AG04450 (cell line): ENCODE data around the gene DNMT3A. TPM values are rescaled to one million over a fixed set of nuclear protein-coding genes. Genes with fewer than 3 reads are reported as not detected.

Experiments used
- CTCF ChIA-PET: fragments of 300-600, 350-600 bp; formaldehyde crosslinking; extraction: SDS; loops from one replicate; lab custom pipeline; 2022; ENCODE audit warnings: antibody characterized with exemption, inconsistent platforms; lab: Charles Lee
- POLR2A ChIA-PET: fragments of 350-600 bp; formaldehyde crosslinking; extraction: SDS; loops from one replicate; lab custom pipeline; 2021; ENCODE audit warnings: antibody characterized with exemption, inconsistent platforms; lab: Yijun Ruan, JAX
- DNase-seq: peaks from one replicate; pipeline ENCODE4 v3.0.0-alpha.2; 2011; ENCODE audit warnings: low read depth, low spot score
- H3K27ac ChIP-seq: one replicate; pipeline ENCODE4 v1.5.1; 2012; ENCODE audit warnings: low read depth, low read length, control low read depth
- H3K27me3 ChIP-seq: one replicate; pipeline ENCODE4 v1.6.0; 2012; ENCODE audit warnings: low read length; ENCODE audit not compliant: control insufficient read depth, insufficient read depth
- H3K4me3 ChIP-seq: 2 replicates; pipeline ENCODE4 v1.5.1; 2011; ENCODE audit warnings: mild to moderate bottlenecking, low read depth, low read length, control low read depth
- H3K9me3 ChIP-seq: 2 replicates; pipeline ENCODE4 v1.5.1; 2012; ENCODE audit warnings: low read length; ENCODE audit not compliant: control insufficient read depth, insufficient read depth
- polyA plus RNA-seq: library from polyadenylated mRNA; depleted of rRNA; stranded (reverse); fragments of >200 nt; gene quantifications from 2 replicates; pipeline ENCODE4 v1.2.3, GENCODE V29; 2011
- TF ChIP-seq, protein P1 (sequence below): IDR thresholded peaks from 2 replicates; pipeline ENCODE4 v1.5.1; 2011; ENCODE audit warnings: low read depth, low read length, control low read depth, inconsistent platforms

Gene DNMT3A
- polyA plus RNA-seq, 1 experiment, result 4.1 TPM

DNA sequence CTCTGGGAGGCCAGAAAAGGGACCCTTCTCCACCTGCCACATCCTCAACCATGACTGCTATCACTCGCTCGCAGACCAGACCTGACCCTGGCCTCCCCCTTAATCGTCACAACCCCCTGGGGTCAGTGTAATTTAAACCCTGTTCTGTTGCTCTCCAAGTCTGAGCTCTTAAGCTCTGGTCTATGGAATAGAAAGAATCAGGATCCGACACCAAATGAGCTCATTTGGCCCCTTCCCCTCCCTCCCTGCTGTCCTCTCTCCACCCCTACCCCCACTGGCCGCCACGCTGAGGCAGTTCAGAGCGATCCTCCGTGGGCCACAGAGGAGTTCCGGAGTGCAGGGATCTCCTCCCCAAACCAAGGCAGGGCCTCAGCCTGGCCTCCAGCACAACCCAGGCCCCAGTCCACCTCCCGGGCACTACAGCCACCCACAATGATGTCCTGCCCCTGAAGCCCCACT, 5.3 kb downstream of the DNMT3A start:
- H3K9me3 ChIP-seq, result no peaks in the 10 kb centered on the region
- no peaks in the 10 kb centered on the region for H3K27me3 ChIP-seq
- CTCF ChIA-PET, result interaction anchor here (0.7 kb wide), 1 partner anchor 328 kb away, joined by 3 read pairs; no protein-coding TSS in a partner anchor
- POLR2A ChIA-PET, result interaction anchor here (0.9 kb wide), 1 partner anchor 23 kb away, joined by 6 read pairs; no protein-coding TSS in a partner anchor
- H3K4me3 ChIP-seq, result no peak overlapping the region
- no peak for DNase-seq
- H3K27ac ChIP-seq, result no peak overlapping the region
- TF ChIP-seq, protein P1, sequence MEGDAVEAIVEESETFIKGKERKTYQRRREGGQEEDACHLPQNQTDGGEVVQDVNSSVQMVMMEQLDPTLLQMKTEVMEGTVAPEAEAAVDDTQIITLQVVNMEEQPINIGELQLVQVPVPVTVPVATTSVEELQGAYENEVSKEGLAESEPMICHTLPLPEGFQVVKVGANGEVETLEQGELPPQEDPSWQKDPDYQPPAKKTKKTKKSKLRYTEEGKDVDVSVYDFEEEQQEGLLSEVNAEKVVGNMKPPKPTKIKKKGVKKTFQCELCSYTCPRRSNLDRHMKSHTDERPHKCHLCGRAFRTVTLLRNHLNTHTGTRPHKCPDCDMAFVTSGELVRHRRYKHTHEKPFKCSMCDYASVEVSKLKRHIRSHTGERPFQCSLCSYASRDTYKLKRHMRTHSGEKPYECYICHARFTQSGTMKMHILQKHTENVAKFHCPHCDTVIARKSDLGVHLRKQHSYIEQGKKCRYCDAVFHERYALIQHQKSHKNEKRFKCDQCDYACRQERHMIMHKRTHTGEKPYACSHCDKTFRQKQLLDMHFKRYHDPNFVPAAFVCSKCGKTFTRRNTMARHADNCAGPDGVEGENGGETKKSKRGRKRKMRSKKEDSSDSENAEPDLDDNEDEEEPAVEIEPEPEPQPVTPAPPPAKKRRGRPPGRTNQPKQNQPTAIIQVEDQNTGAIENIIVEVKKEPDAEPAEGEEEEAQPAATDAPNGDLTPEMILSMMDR, result no peak

DNA sequence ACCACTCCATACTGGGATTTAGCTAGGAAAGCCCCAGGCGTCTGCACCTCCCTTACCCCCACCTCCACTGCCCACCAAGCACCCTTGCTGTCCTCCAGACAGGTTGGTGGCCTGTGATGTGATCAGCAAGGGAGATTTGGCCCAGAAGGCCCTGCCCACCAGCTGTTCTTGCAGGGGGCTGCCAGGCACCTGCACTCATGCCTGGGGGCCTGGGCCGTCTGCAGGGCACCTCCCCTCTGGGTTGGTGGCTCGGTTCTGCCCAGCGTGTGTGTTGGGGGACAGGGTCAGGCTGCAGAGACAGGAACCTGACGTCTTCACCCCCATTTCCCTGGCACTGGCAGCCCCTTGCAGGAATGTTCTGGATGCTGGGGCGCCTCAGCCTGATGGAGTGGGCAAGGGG, 5.8 kb downstream of the DNMT3A start:
- TF ChIP-seq, protein P1, result no peak
- ChIA-PET CTCF (interaction anchor here (0.7 to 3.0 kb wide), 2 partner anchors 26 to 329 kb away, joined by 3 to 13 read pairs; no protein-coding TSS in a partner anchor), POLR2A (no interaction called here)
- H3K9me3 ChIP-seq, result no peaks in the 10 kb centered on the region
- no peaks in the 10 kb centered on the region for H3K27me3 ChIP-seq
- no peak overlapping the region for H3K27ac ChIP-seq
- no peak overlapping the region for H3K4me3 ChIP-seq
- DNase-seq, result no peak

DNA sequence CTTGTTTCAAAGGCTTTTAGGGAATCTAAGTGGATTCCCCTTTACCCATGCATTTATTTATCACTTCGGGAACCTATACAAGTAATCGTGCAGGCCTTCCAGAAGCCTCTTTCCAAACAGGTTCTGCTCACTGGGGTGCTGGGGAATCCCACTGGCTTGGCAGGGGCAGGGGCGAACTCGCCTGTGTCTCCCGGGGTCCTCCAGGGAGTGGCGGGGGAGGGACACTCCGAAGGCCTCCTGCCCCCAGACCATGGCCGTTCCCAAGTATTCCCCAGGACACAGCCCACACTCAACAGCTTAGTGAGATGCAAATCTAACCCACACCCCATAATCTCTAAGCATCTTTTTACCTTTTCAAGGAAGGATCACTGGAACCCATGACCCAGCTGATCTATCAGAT, 6.5 kb downstream of the DNMT3A start:
- Histone ChIP-seq H3K27ac (no peak overlapping the region), H3K4me3 (no peak overlapping the region), H3K9me3 (no peaks in the 10 kb centered on the region), H3K27me3 (no peaks in the 10 kb centered on the region)
- ChIA-PET CTCF (interaction anchor here (3.0 kb wide), 1 partner anchor 27 kb away, joined by 13 read pairs; no protein-coding TSS in a partner anchor), POLR2A (no interaction called here)
- DNase-seq, result no peak
- TF ChIP-seq, protein P1, result no peak

DNA sequence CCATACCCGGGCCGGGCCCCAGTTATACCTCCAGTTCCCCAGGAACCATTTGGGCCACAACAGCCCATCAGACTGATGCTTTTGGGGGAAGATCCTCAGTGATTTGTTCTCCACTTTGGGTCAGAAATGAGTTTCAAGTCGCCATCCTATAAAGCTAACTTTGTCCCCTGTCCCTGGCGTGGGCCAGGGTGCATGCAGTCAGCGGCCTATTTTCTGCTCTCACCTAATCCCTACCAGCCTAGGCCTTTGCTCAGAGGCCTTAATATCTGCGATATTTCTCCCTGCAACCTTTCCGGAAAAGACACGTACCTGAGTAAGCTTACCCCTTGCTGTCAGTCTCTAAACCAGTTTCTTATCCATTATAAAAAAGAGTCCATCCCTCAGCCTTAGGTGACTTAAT, 7.2 kb downstream of the DNMT3A start:
- POLR2A ChIA-PET, result no interaction called here
- TF ChIP-seq, protein P1, result no peak
- no peak for DNase-seq
- Histone ChIP-seq H3K9me3 (no peaks in the 10 kb centered on the region), H3K27me3 (no peaks in the 10 kb centered on the region), H3K4me3 (no peak overlapping the region), H3K27ac (no peak overlapping the region)
- CTCF ChIA-PET, result interaction anchor here (3.0 kb wide), 1 partner anchor 28 kb away, joined by 13 read pairs; no protein-coding TSS in a partner anchor

DNA sequence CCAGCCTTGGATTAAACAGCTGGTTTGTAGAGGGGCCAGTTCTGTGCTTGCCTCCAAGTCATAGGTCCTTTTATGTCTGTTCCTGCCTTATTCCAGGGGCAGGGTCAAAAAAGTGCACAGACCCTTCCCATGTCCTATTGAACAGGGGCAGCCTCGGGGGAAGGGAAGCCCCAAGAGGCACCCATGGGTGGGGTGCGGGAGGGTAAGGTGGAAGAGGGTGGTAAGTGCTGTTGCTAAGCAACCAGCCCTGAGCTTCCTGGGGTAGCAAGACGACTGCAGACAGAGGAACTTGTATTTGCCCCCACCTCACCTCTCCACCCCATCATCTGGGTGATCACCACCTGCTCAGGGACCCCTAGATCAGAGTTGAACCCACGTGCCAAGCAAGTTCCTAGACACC, 7.7 kb downstream of the DNMT3A start:
- no peak for DNase-seq
- TF ChIP-seq, protein P1, result no peak
- Histone ChIP-seq H3K9me3 (no peaks in the 10 kb centered on the region), H3K4me3 (no peak overlapping the region), H3K27me3 (no peaks in the 10 kb centered on the region), H3K27ac (no peak overlapping the region)
- ChIA-PET CTCF (interaction anchor here (1.1 to 3.0 kb wide), 2 partner anchors 9 to 28 kb away, joined by 3 to 13 read pairs; no protein-coding TSS in a partner anchor), POLR2A (no interaction called here)
